WTC11 (cell line): ENCODE measurements around the gene DENND4A. TPM values are rescaled to one million over a fixed set of nuclear protein-coding genes. Genes with fewer than 3 reads are reported as not detected.
"Not testable (repeated sequence)": the region's sequence is repeated elsewhere in the genome, so short reads cannot be mapped to it uniquely, and the experiment has no call there.

Experiments used
- ATAC-seq: fragments of 200-7000 bp; cut with Tn5 transposase; 2 replicates; pipeline ENCODE4 v1.10.0; 2021; ENCODE audit warnings: mild to moderate bottlenecking, moderate library complexity
- CTCF ChIA-PET: fragments of 300-600 bp; sonication (Branson Sonifier 250); formaldehyde crosslinking; loops from one replicate; lab custom pipeline; 2021; ENCODE audit warnings: antibody characterized with exemption; lab: Charles Lee
- POLR2A ChIA-PET: fragments of 350-600 bp; sonication (Branson Sonifier 250); formaldehyde crosslinking; loops from one replicate; lab custom pipeline; 2021; ENCODE audit warnings: antibody characterized with exemption; lab: Charles Lee
- DNase-seq: peaks from one replicate; pipeline ENCODE4 v3.0.0; 2021; ENCODE audit warnings: low spot score
- H3K27ac Mint-ChIP-seq: 2 replicates; pipeline ENCODE4 v1.8.0; 2021; ENCODE audit warnings: mixed read lengths
- H3K27me3 Mint-ChIP-seq: 2 replicates; pipeline ENCODE4 v1.8.0; 2021; ENCODE audit warnings: low read depth, mild to moderate bottlenecking, moderate library complexity, mixed read lengths
- H3K36me3 Mint-ChIP-seq: 2 replicates; pipeline ENCODE4 v1.8.0; 2021; ENCODE audit warnings: mixed read lengths
- H3K4me1 Mint-ChIP-seq: 2 replicates; pipeline ENCODE4 v1.8.0; 2022; ENCODE audit warnings: mixed read lengths
- H3K4me3 Mint-ChIP-seq: 2 replicates; pipeline ENCODE4 v1.8.0; 2021; ENCODE audit warnings: mild to moderate bottlenecking, moderate library complexity, mixed read lengths
- H3K9me3 Mint-ChIP-seq: 2 replicates; pipeline ENCODE4 v1.8.0; 2021; ENCODE audit warnings: mixed read lengths
- CDX4 ChIP-seq: fragments of 250-450 bp; sonication (Bioruptor Pico); IDR thresholded peaks from 2 replicates; pipeline ENCODE4 v1.9.0; 2021; ENCODE audit warnings: moderate library complexity, mild to moderate bottlenecking, inconsistent platforms, borderline replicate concordance
- CREB1 ChIP-seq: sonication (generic); formaldehyde crosslinking; IDR thresholded peaks from 2 replicates; pipeline ENCODE4 v1.8.0; 2023; ENCODE audit warnings: mild to moderate bottlenecking, missing genetic modification reagents
- ERG ChIP-seq: fragments of 250-450 bp; sonication (Bioruptor Pico); IDR thresholded peaks from 2 replicates; pipeline ENCODE4 v1.8.0; 2021; ENCODE audit warnings: mild to moderate bottlenecking
- FOXP1 ChIP-seq: sonication (generic); formaldehyde crosslinking; IDR thresholded peaks from 2 replicates; pipeline ENCODE4 v1.8.0; 2022; ENCODE audit warnings: missing genetic modification reagents, mild to moderate bottlenecking, moderate library complexity, borderline replicate concordance
- IRF1 ChIP-seq: sonication (generic); formaldehyde crosslinking; IDR thresholded peaks from 2 replicates; pipeline ENCODE4 v1.8.0; 2023; ENCODE audit warnings: missing genetic modification reagents
- JAZF1 ChIP-seq: fragments of 250-450 bp; sonication (Bioruptor Pico); IDR thresholded peaks from 2 replicates; pipeline ENCODE4 v1.9.0; 2021; ENCODE audit warnings: moderate library complexity, mild to moderate bottlenecking, inconsistent platforms
- MYBL2 ChIP-seq: sonication (generic); formaldehyde crosslinking; IDR thresholded peaks from 2 replicates; pipeline ENCODE4 v1.8.1; 2023; ENCODE audit warnings: mild to moderate bottlenecking, moderate library complexity, missing genetic modification reagents
- NFATC4 ChIP-seq: fragments of 250-450 bp; sonication (Bioruptor Pico); IDR thresholded peaks from 2 replicates; pipeline ENCODE4 v1.9.0; 2021; ENCODE audit warnings: mild to moderate bottlenecking
- NR1H2 ChIP-seq: sonication (generic); formaldehyde crosslinking; IDR thresholded peaks from 2 replicates; pipeline ENCODE4 v1.9.0; 2021; ENCODE audit warnings: mild to moderate bottlenecking, moderate library complexity, missing genetic modification reagents
- NR2C2 ChIP-seq: sonication (generic); formaldehyde crosslinking; IDR thresholded peaks from 2 replicates; pipeline ENCODE4 v1.8.0; 2022; ENCODE audit warnings: mild to moderate bottlenecking, missing genetic modification reagents
- NR3C1 ChIP-seq: sonication (generic); formaldehyde crosslinking; conservative IDR thresholded peaks from 2 replicates; pipeline ENCODE4 v1.8.1; 2023; ENCODE audit warnings: low read depth, mild to moderate bottlenecking, missing genetic modification reagents
- SMAD3 ChIP-seq: sonication (generic); formaldehyde crosslinking; IDR thresholded peaks from 2 replicates; pipeline ENCODE4 v1.8.0; 2022; ENCODE audit warnings: missing genetic modification reagents, mild to moderate bottlenecking, borderline replicate concordance
- SMAD4 ChIP-seq: sonication (generic); formaldehyde crosslinking; IDR thresholded peaks from 2 replicates; pipeline ENCODE4 v1.8.0; 2022; ENCODE audit warnings: mild to moderate bottlenecking, missing genetic modification reagents
- TCF7 ChIP-seq: sonication (generic); formaldehyde crosslinking; IDR thresholded peaks from 2 replicates; pipeline ENCODE4 v1.8.0; 2022; ENCODE audit warnings: mild to moderate bottlenecking, low read depth, missing genetic modification reagents, moderate library complexity
- TEAD4 ChIP-seq: sonication (generic); formaldehyde crosslinking; IDR thresholded peaks from 2 replicates; pipeline ENCODE4 v1.8.0; 2022; ENCODE audit warnings: mild to moderate bottlenecking, missing genetic modification reagents
- ZNF232 ChIP-seq: sonication (generic); formaldehyde crosslinking; IDR thresholded peaks from 2 replicates; pipeline ENCODE4 v1.8.0; 2022; ENCODE audit warnings: mild to moderate bottlenecking, missing genetic modification reagents
- ZNF317 ChIP-seq: sonication (generic); formaldehyde crosslinking; IDR thresholded peaks from 2 replicates; pipeline ENCODE4 v1.8.1; 2023; ENCODE audit warnings: low read depth, mild to moderate bottlenecking, moderate library complexity, missing genetic modification reagents, borderline replicate concordance
- ZSCAN18 ChIP-seq: fragments of 250-450 bp; sonication (Bioruptor Pico); IDR thresholded peaks from 2 replicates; pipeline ENCODE4 v2.1.2; 2022; ENCODE audit warnings: mild to moderate bottlenecking, moderate library complexity
- total RNA-seq: library from RNA; stranded (reverse); gene quantifications from 3 replicates; pipeline ENCODE4 v1.2.3, GENCODE V29; 2021

DENND4A gene
- total RNA-seq, 1 experiment from 2014 or later: 5.7 TPM

GRCh38 chr15:65816008-65816407, 23.9 kb upstream of the DENND4A start:
- peaks cover 14% of the 10 kb centered on the region for H3K9me3 Mint-ChIP-seq
- DNase-seq, H3K4me3 Mint-ChIP-seq, ATAC-seq, H3K27ac Mint-ChIP-seq, H3K36me3 Mint-ChIP-seq, H3K4me1 Mint-ChIP-seq, H3K27me3 Mint-ChIP-seq, POLR2A ChIA-PET: not testable (repeated sequence)
- CTCF ChIA-PET: interaction anchor here (1.7 kb wide), 1 partner anchor 8 kb away, joined by 5 read pairs; no protein-coding TSS in a partner anchor

GRCh38 chr15:65814271-65814670, 22.2 kb upstream of the DENND4A start:
- CTCF ChIA-PET: interaction anchor here (1.3 kb wide), 1 partner anchor 10 kb away, joined by 7 read pairs; no protein-coding TSS in a partner anchor
- H3K27me3 Mint-ChIP-seq, H3K36me3 Mint-ChIP-seq, POLR2A ChIA-PET, ATAC-seq, DNase-seq, H3K27ac Mint-ChIP-seq, H3K4me1 Mint-ChIP-seq, H3K4me3 Mint-ChIP-seq: not testable (repeated sequence)
- peaks cover 15% of the 10 kb centered on the region for H3K9me3 Mint-ChIP-seq

GRCh38 chr15:65812916-65813315, 20.8 kb upstream of the DENND4A start:
- DNase-seq (no peak), ATAC-seq (no peak)
- Mint-ChIP-seq H3K9me3 (peaks cover 15% of the 10 kb centered on the region), H3K4me1 (no peaks in the 10 kb centered on the region), H3K27ac (no peak overlapping the region), H3K27me3 (peaks cover 4% of the 10 kb centered on the region; the same call in 1 of the 2 replicates), H3K36me3 (peaks cover 6% of the 10 kb centered on the region), H3K4me3 (no peak overlapping the region)
- TF ChIP-seq IRF1 (no peak), ERG (CRISPR knock-in tag) (no peak), ZSCAN18 (CRISPR knock-in tag) (no peak), SMAD4 (CRISPR knock-in tag) (no peak), ZNF232 (CRISPR knock-in tag) (no peak), FOXP1 (no peak), NR1H2 (CRISPR knock-in tag) (no peak), CDX4 (CRISPR knock-in tag) (no peak), TCF7 (CRISPR knock-in tag) (no peak), JAZF1 (CRISPR knock-in tag) (no peak), NR3C1 (CRISPR knock-in tag) (no peak), ZNF317 (CRISPR knock-in tag) (no peak), NFATC4 (CRISPR knock-in tag) (no peak), NR2C2 (CRISPR knock-in tag) (no peak), SMAD3 (CRISPR knock-in tag) (no peak), TEAD4 (no peak), CREB1 (CRISPR knock-in tag) (no peak), MYBL2 (no peak)
- ChIA-PET POLR2A (no interaction called here), CTCF (interaction anchor here (0.8 to 1.3 kb wide), 2 partner anchors 11 kb away, joined by 5 to 7 read pairs; no protein-coding TSS in a partner anchor)
